Mammary epithelial cell (primary cell): ENCODE data around the gene CYP2D6.

Experiments
- EZH2 ChIP-seq: IDR thresholded peaks from 2 replicates; pipeline ENCODE4 v1.6.1; 2012; ENCODE audit warnings: low read length, inconsistent platforms, borderline replicate concordance
- TF ChIP-seq, protein P1 (sequence below), 2 donors: IDR thresholded peaks in 1 of 2; conservative IDR thresholded peaks in 1 of 2; 2 replicates each; pipeline ENCODE4 v1.5.1; 2011 to 2012; ENCODE audit warnings: inconsistent platforms in 2 of 2, low read length in 2 of 2, mild to moderate bottlenecking in 2 of 2, control low read depth in 1 of 2, low read depth in 1 of 2; ENCODE audit not compliant: insufficient read depth in 1 of 2; ENCODE audit errors: extremely low read depth in 1 of 2

DNA sequence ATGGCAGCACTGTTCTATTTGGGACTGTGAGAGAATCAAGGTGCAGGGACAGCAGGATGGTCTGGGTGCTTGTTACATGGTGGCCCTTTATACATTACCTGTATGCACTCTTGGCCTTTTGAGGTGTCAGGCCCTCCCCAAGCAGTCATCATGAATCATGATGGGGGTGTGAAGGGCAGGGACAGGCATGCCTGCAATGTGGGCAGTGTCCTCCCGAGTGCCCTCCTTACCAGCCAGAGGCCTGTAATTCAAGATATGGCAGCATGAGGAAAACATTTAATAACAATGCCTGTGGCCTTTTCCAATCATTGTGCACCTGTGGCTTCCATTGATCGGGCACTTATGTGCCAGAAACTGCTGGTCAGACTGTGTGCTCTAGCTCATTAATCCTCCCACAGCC, 25.5 kb upstream of the CYP2D6 start:
- TF ChIP-seq, protein P1, sequence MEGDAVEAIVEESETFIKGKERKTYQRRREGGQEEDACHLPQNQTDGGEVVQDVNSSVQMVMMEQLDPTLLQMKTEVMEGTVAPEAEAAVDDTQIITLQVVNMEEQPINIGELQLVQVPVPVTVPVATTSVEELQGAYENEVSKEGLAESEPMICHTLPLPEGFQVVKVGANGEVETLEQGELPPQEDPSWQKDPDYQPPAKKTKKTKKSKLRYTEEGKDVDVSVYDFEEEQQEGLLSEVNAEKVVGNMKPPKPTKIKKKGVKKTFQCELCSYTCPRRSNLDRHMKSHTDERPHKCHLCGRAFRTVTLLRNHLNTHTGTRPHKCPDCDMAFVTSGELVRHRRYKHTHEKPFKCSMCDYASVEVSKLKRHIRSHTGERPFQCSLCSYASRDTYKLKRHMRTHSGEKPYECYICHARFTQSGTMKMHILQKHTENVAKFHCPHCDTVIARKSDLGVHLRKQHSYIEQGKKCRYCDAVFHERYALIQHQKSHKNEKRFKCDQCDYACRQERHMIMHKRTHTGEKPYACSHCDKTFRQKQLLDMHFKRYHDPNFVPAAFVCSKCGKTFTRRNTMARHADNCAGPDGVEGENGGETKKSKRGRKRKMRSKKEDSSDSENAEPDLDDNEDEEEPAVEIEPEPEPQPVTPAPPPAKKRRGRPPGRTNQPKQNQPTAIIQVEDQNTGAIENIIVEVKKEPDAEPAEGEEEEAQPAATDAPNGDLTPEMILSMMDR (conservative IDR thresholded peaks at IDR 0.05 in 1 of 2, IDR thresholded peaks at IDR 0.05 in 1 of 2; ENCODE audit: extremely low read depth in 1 of 2, insufficient read depth in 1 of 2, low read depth in 1 of 2, low read length in 2 of 2): no peak
- TF ChIP-seq EZH2: no peak
